Endothelial cell of umbilical vein (primary cell): ENCODE measurements around the gene ERBB4. TPM values are rescaled to one million over a fixed set of nuclear protein-coding genes. Genes with fewer than 3 reads are reported as not detected.

Source experiments
- BruUV-seq: library from RNA; stranded (reverse); fragments of 400-500 nt; replicated peaks from 2 replicates; lab custom pipeline; 2021; lab: Mats Ljungman, UMichigan
- CTCF ChIA-PET: fragments of 300-600, 350-600 bp; sonication (Branson Sonifier 250); formaldehyde crosslinking; loops from one replicate; lab custom pipeline; 2021; ENCODE audit warnings: antibody characterized with exemption, inconsistent platforms; lab: Charles Lee
- POLR2A ChIA-PET: fragments of 300-600, 350-600 bp; sonication (Branson Sonifier 250); formaldehyde crosslinking; loops from one replicate; lab custom pipeline; 2021; ENCODE audit warnings: antibody characterized with exemption, inconsistent platforms; lab: Charles Lee
- DNase-seq: peaks from one replicate; pipeline ENCODE4 v3.0.0-alpha.2; 2011; ENCODE audit warnings: low read depth, low spot score
- FAIRE-seq: peaks from 2 replicates; lab custom pipeline; 2011; peaks lifted over from hg19 to GRCh38; lab: Jason Lieb, UNC
- H2AFZ ChIP-seq: 2 replicates; pipeline ENCODE4 v1.6.0; 2012; ENCODE audit warnings: low read depth, low read length, control low read depth, inconsistent platforms
- H3K27ac ChIP-seq: 2 replicates; pipeline ENCODE4 v1.5.1; 2011; ENCODE audit warnings: low read depth, mild to moderate bottlenecking, control low read depth, low read length, moderate library complexity; ENCODE audit not compliant: insufficient read depth
- H3K27me3 ChIP-seq, 2 experiments: 2 replicates each; pipeline versions ENCODE4 v1.6.0 to v1.6.1; 2011; ENCODE audit warnings: low read length in 2 of 2, mixed read lengths in 1 of 2; ENCODE audit not compliant: control insufficient read depth in 2 of 2, insufficient read depth in 2 of 2
- H3K36me3 ChIP-seq, 2 experiments: 2 replicates in 1 of 2; 3 replicates in 1 of 2; pipeline ENCODE4 v1.5.1; 2011; ENCODE audit warnings: low read length in 2 of 2, mild to moderate bottlenecking in 1 of 2, moderate library complexity in 1 of 2; ENCODE audit not compliant: control insufficient read depth in 2 of 2, insufficient read depth in 2 of 2; ENCODE audit errors: extremely low read depth in 1 of 2
- H3K4me1 ChIP-seq: 3 replicates; pipeline ENCODE4 v1.5.1; 2011; ENCODE audit warnings: mild to moderate bottlenecking, low read length; ENCODE audit not compliant: control insufficient read depth, insufficient read depth; ENCODE audit errors: extremely low read depth
- H3K4me2 ChIP-seq: 2 replicates; pipeline ENCODE4 v1.6.1; 2011; ENCODE audit warnings: low read length, control low read depth, mixed read lengths; ENCODE audit not compliant: insufficient read depth
- H3K4me3 ChIP-seq, 3 experiments: fragments of 200-600 bp in 1 of 3; sonication (generic), shearing (Covaris generic) in 1 of 3; replicated peaks in 1 of 3; 2 replicates each; pipeline ENCODE4 v1.5.1; 2011 to 2016; ENCODE audit warnings: control low read depth in 3 of 3, low read length in 3 of 3, mild to moderate bottlenecking in 2 of 3, inconsistent platforms in 1 of 3, low read depth in 1 of 3, moderate library complexity in 1 of 3; ENCODE audit not compliant: insufficient read depth in 1 of 3
- H3K79me2 ChIP-seq: 2 replicates; pipeline ENCODE4 v1.6.0; 2012; ENCODE audit warnings: low read length, inconsistent platforms; ENCODE audit not compliant: control insufficient read depth, insufficient read depth
- H3K9ac ChIP-seq: replicated peaks from 2 replicates; pipeline ENCODE3; 2011; ENCODE audit warnings: low read length, control low read depth; ENCODE audit not compliant: insufficient read depth; ENCODE audit errors: extremely low read depth
- H3K9me1 ChIP-seq: replicated peaks from 3 replicates; pipeline ENCODE4 v1.6.0; 2011; ENCODE audit warnings: mild to moderate bottlenecking, low read length; ENCODE audit not compliant: control insufficient read depth, insufficient read depth; ENCODE audit errors: extremely low read depth
- H3K9me3 ChIP-seq: replicated peaks from 2 replicates; pipeline ENCODE4 v1.5.1; 2012; ENCODE audit warnings: low read length, inconsistent platforms; ENCODE audit not compliant: control insufficient read depth, insufficient read depth
- H4K20me1 ChIP-seq: replicated peaks from 2 replicates; pipeline ENCODE3; 2011; ENCODE audit warnings: mild to moderate bottlenecking, low read length; ENCODE audit not compliant: control insufficient read depth, insufficient read depth; ENCODE audit errors: extremely low read depth
- CTCF ChIP-seq, 2 donors: IDR thresholded peaks; 1 replicate in 1 of 2; 2 replicates in 1 of 2; pipeline ENCODE4 v1.5.1; 2011; ENCODE audit warnings: low read length in 2 of 2, mild to moderate bottlenecking in 2 of 2, moderate library complexity in 2 of 2, control low read depth in 1 of 2, inconsistent platforms in 1 of 2, low read depth in 1 of 2; ENCODE audit not compliant: insufficient read depth in 1 of 2; ENCODE audit errors: extremely low read depth in 1 of 2
- EZH2 ChIP-seq: IDR thresholded peaks from 2 replicates; pipeline ENCODE4 v1.6.1; 2012; ENCODE audit warnings: borderline replicate concordance, low read depth, mild to moderate bottlenecking, moderate library complexity, low read length, inconsistent platforms; ENCODE audit not compliant: severe bottlenecking
- FOS ChIP-seq: IDR thresholded peaks from 2 replicates; pipeline ENCODE4 v1.6.1; 2011; ENCODE audit warnings: mild to moderate bottlenecking, low read length, moderate library complexity, borderline replicate concordance; ENCODE audit not compliant: insufficient read depth
- GATA2 ChIP-seq: IDR thresholded peaks from 2 replicates; pipeline ENCODE4 v1.7.0; 2011; ENCODE audit warnings: low read depth, mild to moderate bottlenecking, moderate library complexity, mixed read lengths, low read length; ENCODE audit not compliant: insufficient read length, insufficient read depth
- JUN ChIP-seq: IDR thresholded peaks from 2 replicates; pipeline ENCODE4 v1.6.1; 2011; ENCODE audit warnings: borderline replicate concordance, low read depth; ENCODE audit not compliant: insufficient read length, insufficient read depth
- MAX ChIP-seq: IDR thresholded peaks from 2 replicates; pipeline ENCODE4 v1.6.1; 2011; ENCODE audit not compliant: insufficient read depth, insufficient read length
- MYC ChIP-seq: IDR thresholded peaks from one replicate; pipeline ENCODE4 v1.6.1; 2011; ENCODE audit warnings: mild to moderate bottlenecking, low read depth, low read length
- POLR2A ChIP-seq: IDR thresholded peaks from 2 replicates; pipeline ENCODE4 v1.6.1; 2012; ENCODE audit warnings: low read depth, mild to moderate bottlenecking, control low read depth, low read length
- POLR2AphosphoS5 ChIP-seq: IDR thresholded peaks from 2 replicates; pipeline ENCODE4 v1.6.1; 2012; ENCODE audit warnings: low read depth, mild to moderate bottlenecking, control low read depth, low read length, moderate library complexity; ENCODE audit not compliant: insufficient read depth
- dilution Hi-C: fragments of 300-500 bp; cut with MboI; formaldehyde crosslinking; loops from one replicate; pipeline ENCODE4 v1.15.0; 2019; ENCODE audit warnings: low sequenced_read_pairs; ENCODE audit not compliant: extremely low pct_ligation_motif_present
- intact Hi-C: fragments of 100-400 bp; cut with micrococcal nuclease; formaldehyde crosslinking; loops from one replicate; pipeline ENCODE4 v1.10.0; 2022
- polyA plus RNA-seq, 4 experiments: library from polyadenylated mRNA; depleted of rRNA in 3 of 4; stranded (reverse) in 3 of 4; unstranded in 1 of 4; fragments of >200 nt; gene quantifications; 2 replicates each; pipeline versions ENCODE4 v1.2.1 to v1.2.3, GENCODE V29; 2011 to 2012; ENCODE audit warnings: missing spikeins in 1 of 4
- total RNA-seq: library from RNA; stranded (reverse); gene quantifications from 2 replicates; pipeline ENCODE4 v1.2.3, GENCODE V29; 2021

Gene ERBB4
- total and polyA plus RNA-seq, 2 donors (not counting 3 experiments of a cell fraction or from before 2014, with no cell fraction given): 0.01 to 0.27 TPM

GRCh38 chr2:212505586-212505985 lies 33.0 kb downstream of the ERBB4 start:
- Histone ChIP-seq H3K27me3 (no peaks in the 10 kb centered on the region), H3K4me2 (no peak overlapping the region), H3K4me3 (no peak overlapping the region), H4K20me1 (no peaks in the 10 kb centered on the region), H3K9me3 (no peaks in the 10 kb centered on the region), H3K36me3 (no peaks in the 10 kb centered on the region), H3K4me1 (no peaks in the 10 kb centered on the region), H3K9ac (no peak overlapping the region), H3K9me1 (no peaks in the 10 kb centered on the region), H3K27ac (no peak overlapping the region), H2AFZ (no peak overlapping the region), H3K79me2 (no peaks in the 10 kb centered on the region)
- no peak for FAIRE-seq
- POLR2A ChIA-PET: no interaction called here
- TF ChIP-seq EZH2: no peak
- no peak for TF ChIP-seq POLR2A
- no peak for TF ChIP-seq CTCF (IDR thresholded peaks at IDR 0.05; ENCODE audit: extremely low read depth in 1 of 2, insufficient read depth in 1 of 2, low read depth in 1 of 2, low read length in 2 of 2)
- TF ChIP-seq GATA2: no peak
- TF ChIP-seq JUN: no peak
- TF ChIP-seq MAX: no peak
- no peak for TF ChIP-seq FOS
- no peak for TF ChIP-seq POLR2AphosphoS5
- TF ChIP-seq MYC: no peak
- DNase-seq: no peak
- no TSS peak for BruUV-seq
- intact Hi-C loops: no loop called here
- CTCF ChIA-PET: interaction anchor here (1.4 kb wide), 1 partner anchor 62 kb away, joined by 5 read pairs; no protein-coding TSS in a partner anchor
- dilution Hi-C loops: no loop called here
